SK-MEL-5 (cell line): ENCODE measurements around the gene SLC30A9. TPM values are rescaled to one million over a fixed set of nuclear protein-coding genes. Genes with fewer than 3 reads are reported as not detected.

ENCODE experiments used
- DNase-seq: peaks from one replicate; pipeline ENCODE4 v3.0.0-alpha.2; 2016; ENCODE audit warnings: low read depth, low spot score
- in situ Hi-C: cut with HindIII; loops from 2 replicates; pipeline ENCODE4 v1.10.0; 2016; ENCODE audit warnings: low sequenced_read_pairs, high pct_unique_total_duplicates, low pct_unique_long_range_greater_than_20kb
- total RNA-seq: library from RNA; depleted of rRNA; stranded (reverse); fragments of >200 nt; shearing (Covaris generic); gene quantifications from 2 replicates; pipeline ENCODE4 v1.2.3, GENCODE V29; 2014

The SLC30A9 gene
- total RNA-seq, 1 experiment from 2014 or later: 63.5 TPM

DNA sequence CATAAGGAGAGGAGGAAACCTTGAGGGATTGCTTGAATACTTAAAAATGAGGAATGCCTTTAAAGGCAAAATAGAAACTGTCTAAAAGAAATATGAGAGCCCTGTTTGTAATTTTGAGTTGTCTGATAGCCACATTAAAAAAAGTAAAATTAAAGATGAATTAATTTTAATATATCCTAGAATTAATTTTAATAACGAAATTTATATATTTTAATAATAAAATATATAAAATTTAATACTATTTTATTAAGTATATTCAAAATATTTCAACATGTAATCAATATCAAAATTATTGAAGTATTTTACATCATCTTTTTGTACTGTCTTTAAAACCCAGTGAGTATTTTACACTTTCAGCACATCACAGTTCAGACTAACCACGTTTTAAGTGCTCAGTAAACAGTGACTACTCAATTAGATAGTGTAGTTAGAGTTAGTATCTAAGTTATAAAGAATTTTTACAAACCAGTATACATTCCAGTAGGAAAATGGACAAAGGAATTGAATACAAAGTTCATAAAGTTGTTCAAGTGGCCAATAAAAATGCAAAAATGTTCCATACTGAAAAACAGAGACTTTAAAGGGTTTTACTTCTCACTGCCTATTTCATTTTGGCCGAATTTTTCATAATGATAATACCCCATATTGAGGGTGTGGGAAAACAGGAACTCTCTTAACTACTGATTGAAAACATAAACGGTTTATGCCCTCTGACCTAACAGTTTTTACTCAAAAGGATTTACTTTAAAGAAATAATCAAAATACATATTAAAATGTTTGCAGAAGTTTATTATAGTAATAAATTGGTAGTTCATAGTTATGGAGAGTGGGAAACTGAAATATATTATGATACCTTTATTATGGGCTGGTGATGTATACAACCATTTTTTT, 2.9 kb downstream of the SLC30A9 start:
- DNase-seq: no peak

DNA sequence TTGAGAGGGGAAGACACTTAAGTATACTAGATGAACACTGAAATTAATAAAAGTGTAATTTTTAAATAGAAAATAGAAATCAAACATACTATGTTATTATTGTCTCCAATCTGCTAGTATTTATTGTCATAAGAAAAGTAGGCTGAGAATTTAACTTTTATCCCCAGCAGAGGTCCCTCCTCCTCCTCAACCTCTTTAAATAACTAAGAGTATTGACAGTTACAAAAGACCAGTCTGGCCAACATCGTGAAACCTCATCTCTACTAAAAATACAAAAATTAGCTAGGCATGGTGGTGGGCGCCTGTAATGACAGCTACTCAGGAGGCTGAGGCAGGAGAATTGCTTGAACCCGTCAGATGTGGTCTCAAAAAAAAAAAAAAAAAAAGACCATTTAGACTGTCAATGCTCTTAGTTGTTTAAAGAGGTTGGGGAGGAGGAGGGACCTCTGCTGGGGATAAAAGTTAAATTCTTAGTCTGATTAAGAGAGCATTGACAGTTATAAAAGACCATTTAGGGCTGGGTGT, 4.2 kb downstream of the SLC30A9 start:
- peak; percentile 16 for DNase-seq
- in situ Hi-C loops: no loop called here

More for the DNA sequence above, 2.9 kb downstream of the SLC30A9 start:
- in situ Hi-C loops: no loop called here

DNA sequence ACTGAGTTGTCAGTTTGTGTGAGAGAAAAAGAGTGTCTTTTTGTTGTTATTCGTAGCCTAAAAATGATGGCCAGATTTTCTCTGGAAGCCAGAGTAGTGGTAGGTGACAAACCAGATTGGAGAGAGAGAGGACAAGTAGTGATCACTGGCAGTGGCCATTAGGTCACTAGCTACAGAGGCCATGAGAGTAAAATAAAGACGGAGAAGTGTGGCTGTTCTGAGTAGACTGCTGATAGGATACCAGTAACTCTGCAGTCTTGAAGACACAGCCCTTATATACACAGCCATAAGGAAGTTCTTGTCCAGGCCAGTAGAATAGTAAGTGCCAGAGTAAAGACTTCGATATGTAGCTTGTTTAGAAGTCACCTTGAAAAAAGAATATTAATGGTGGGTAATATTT, 7.7 kb downstream of the SLC30A9 start:
- in situ Hi-C loops: no loop called here
- no peak for DNase-seq

DNA sequence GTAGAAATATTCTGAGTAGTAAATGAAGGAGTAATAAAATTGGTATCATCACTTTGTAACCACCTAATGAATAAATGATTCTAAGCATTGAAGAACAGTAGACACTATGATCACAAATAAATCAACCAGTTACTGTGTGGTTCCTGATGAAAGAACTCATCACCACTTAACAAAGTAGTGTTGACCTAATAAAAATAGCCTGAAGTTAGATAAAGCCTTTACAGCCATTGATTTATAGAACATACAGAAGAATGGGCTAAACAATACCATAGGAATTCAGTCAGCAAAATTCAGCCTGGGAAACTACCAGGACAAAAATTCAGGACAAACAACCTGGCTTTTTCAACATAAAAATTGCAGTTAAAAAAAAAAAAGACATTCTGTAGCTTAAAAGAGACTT, 9.0 kb downstream of the SLC30A9 start:
- no peak for DNase-seq
- in situ Hi-C loops: no loop called here

DNA sequence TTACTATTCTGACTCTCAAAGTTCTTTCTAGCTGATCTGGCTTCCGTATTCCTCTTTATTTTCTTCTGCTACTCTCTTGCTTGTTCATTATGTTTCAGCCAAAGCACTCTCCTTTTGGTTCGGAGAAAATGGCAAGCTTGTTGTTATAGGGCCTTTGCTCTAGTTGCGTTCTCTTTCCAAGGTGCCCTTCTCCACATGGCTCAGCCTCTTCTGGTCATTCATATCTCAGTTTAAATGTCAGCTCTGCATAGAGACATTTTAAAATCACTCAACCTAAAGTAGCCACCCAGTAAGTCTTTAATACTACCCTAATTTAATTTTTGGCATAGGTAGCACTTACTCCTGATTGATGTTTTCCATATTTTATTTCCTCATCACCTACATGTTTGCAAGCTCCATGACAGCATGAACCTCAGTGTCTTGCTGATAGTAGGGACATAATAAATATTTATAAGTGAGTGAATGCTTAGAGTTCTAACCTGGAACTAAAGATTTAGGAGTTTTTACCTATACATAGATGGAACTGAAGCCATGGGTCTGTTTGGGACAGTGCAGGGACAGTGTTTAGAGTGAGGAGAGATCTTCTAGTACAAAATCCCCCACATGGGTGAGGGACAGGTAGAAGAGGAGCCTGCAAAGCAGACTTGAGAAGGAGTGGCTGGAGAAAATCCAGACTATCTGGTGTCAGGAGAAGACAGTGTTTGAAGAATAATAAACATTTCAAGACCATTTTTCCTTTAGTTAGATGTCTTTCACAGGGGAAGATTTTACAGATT, 17.9 kb downstream of the SLC30A9 start:
- in situ Hi-C loops: no loop called here
- no peak for DNase-seq

DNA sequence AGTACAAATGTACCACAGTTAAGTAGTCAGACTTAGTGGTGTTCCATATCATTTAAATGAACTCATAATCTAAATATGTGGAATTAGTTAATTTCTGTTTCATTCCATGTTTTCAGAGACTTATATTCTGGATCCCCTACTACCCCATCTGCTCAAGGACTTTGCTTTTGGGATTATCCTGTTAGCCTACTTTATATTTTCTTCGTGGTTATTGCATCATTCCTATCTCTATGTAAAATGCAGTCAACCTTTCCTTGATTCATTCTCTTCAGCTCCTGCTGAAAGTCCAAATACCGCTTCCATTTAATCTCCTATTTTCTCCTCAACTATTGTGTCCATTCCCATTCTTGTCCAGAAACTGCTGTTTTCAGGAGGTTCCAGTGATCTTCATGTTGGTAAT, 25.1 kb downstream of the SLC30A9 start:
- in situ Hi-C loops: no loop called here
- no peak for DNase-seq

DNA sequence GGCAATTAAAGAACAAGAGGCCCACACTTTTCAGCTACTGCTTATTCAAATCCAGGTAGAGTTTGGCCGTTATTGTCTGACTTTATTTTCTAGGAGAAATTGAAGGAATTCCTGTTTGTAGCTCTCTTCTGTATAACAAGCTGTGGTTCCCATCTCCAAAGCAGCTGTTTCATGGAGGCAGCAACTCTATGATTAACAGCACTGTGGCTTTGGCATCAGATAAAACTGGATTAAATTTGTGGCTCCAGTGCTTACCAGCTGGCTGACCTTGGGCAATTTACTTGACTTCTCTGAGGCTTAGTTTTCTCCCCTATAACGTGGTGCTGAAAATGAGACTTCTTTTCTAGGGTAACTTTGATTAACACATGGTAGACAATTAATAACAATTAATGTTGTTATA, 28.1 kb downstream of the SLC30A9 start:
- in situ Hi-C loops: no loop called here
- DNase-seq: no peak

DNA sequence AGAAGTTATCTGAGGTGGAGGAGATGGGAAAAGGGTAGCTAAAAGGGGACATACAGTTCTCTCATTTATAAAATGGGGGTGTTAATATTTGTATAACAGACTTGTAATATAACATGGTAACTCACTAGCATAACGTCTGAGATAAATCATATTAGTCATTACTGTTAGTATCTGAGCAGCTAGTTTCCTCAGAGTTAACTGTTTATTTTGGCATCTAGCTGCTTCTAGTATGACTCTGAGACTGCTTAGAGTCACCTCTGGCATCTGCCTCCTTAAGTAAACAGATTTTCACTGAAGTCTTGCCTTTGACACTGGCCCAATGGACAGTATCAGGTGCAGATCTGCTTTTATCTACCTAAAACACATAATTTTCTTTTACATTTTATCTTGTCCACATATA, 58.1 kb downstream of the SLC30A9 start:
- no peak for DNase-seq
- in situ Hi-C loops: no loop called here

DNA sequence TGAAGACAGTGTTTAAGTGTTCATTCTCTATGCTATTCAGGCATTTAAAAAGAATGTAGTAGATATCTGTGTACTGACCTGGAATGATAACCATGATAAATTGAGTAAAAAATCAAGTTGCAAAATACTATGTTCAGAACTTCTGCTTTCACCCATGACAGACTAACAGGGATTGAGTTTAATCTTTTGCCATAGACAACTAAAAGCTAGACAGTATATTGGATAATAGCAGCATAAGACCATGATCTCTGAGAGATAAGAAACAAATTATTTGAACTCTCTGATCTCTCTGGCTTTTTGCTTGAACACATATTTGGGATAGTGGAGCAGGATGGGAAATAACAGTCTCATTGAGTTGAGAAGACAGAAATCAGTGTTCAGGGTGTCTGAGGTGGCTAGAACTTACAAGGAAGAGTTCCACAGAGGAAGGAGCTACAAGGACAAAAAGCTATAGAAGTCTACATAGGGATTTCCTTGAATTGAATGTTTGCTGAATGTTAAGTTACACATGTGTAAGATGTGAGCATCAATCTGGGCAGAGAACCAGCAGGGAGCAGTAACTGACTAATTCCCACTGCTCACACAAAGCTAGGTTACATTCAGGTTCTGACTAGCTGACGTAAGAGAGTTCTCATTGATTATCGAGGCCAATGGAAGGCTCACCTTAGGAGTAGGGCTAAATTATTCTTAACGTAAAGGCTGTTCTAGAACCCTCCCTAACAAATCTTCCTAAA, 60.4 kb downstream of the SLC30A9 start:
- in situ Hi-C loops: no loop called here
- no peak for DNase-seq

DNA sequence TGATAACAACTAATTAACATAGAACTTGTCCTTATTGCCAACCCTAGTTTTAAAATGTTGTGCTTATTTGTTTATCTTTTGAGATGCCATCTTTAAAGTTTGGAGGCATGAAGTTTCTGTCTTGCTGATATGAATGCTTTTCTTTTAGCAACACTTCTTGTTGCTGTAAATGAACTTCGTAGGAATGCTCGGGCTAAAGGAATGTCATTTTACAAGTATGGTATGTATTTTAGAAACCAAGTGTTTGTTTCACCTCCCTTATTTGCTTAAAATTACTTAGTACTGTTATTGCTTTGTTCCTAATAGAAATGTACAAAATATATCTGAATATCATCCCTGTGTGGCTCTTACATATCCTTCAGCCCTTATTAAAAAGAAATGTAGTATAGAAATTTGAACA, 76.1 kb downstream of the SLC30A9 start:
- DNase-seq: no peak
- in situ Hi-C loops: no loop called here

DNA sequence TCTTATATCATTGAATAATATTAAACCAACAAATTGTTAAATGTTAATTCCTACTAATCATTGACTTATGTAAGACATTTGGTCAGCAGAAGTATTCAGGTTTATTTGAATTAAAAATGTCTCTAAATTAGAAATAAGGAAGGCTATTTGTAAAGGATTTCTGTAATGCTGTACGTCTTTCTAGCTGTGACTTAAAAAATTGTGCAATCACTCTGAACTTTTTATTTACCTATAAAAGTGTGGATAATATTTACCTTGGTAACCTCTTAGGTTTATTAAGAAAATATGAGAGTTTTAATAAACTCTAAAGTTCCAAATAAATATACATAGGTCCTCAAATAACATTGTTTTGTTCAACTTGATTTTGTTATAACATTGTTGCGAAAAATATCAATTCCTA, 76.9 kb downstream of the SLC30A9 start:
- no peak for DNase-seq
- in situ Hi-C loops: no loop called here

DNA sequence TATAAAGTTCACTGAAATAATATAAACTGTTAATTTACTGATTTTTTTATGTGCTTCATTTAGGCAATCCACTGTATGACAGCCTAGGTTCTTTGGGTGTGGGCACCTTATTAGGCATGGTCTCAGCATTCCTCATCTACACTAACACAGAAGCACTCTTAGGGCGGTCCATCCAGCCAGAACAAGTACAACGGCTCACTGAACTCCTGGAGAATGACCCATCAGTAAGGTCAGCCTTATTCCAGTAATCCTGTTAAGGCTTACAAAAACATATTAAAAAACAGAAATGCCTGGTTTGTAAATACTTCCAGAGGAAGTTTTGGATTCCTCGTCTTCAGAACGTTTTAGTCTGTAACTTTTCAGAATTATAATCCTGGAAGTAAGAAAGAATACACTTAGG, 80.1 kb downstream of the SLC30A9 start:
- no peak for DNase-seq
- in situ Hi-C loops: no loop called here

DNA sequence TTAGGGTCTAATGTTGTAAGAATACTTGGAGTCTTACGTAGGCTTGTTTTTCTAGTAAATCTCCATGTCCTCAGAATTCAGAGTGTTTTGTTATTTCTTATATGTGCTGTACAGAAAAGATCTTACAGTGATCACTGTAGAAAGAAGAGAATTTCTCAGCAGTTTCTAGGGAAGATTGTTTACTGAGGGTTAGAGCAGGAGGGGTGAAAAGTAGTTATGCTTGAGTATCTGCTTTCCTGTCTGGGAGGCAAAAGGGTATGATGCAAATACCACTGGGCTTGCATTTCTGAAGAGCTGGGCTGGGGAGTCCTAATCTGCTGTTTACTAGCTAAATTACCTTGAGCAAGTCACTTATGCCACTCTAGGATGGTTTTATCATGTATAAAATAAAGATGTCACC, 84.0 kb downstream of the SLC30A9 start:
- in situ Hi-C loops: no loop called here
- no peak for DNase-seq

DNA sequence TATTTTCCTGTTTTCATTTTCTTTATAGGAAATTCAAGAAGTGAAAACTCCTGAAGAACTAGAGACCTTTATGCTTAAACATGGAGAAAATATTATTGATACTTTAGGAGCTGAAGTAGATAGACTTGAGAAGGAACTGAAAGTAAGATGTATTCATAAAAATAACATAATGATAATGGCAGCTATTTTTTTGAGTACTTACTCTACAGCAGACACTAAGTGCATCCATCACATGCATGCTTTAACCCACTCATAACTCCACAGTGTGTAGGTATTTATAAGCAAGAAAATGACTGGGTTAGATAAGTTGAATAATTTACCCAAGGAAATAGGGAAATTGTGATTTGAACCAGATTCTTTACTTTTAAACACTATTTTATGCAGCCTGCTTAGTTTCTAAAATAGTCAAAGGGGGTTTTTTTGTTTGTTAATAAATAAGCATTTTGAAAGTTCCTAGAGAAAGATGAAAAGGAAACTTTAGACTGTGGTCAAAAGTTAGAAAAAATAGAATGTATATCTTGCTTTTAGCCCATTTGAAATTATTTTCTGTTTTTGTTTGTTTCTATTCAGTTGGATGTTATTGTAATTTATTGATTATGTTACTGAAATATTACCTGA, 88.0 kb downstream of the SLC30A9 start:
- in situ Hi-C loops: no loop called here
- DNase-seq: no peak

DNA sequence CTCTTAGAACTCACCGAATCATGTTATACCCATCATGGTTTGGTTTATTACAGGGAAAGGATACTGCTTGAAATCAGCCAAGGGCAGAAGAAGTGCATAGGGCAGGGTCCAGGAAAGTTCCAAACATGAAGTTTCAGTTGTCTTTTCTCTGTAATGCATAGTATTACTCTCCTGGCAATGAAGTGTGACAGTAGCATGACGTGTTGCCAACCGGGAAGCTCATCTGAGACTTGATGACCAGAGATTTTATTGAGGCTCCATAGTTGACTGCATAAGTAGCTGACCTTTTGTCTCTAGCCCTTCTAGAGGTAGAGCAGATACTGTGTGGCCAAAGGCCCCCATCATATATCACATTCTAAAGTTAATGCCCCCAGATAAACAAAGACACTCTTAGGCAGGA, 90.0 kb downstream of the SLC30A9 start:
- no peak for DNase-seq
- in situ Hi-C loops: no loop called here

DNA sequence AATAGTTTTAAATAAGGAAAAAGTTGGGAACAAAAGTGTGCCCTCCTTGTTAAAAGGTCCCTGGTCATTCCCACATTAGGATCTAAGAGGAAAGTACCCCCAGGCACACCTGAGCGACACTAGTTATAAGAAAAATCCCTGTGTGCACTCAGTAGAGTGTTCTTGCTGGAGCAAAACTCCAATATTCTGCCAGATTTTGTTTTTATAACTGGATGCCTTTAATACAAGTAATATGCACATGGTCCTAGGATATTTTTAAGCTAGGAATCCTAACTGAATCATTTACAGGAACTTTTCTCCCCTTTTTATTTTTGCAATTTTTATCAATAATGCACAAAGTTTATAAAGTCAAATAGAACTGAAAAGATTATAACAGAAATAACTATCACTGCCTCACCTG, 93.5 kb downstream of the SLC30A9 start:
- in situ Hi-C loops: no loop called here
- DNase-seq: no peak

DNA sequence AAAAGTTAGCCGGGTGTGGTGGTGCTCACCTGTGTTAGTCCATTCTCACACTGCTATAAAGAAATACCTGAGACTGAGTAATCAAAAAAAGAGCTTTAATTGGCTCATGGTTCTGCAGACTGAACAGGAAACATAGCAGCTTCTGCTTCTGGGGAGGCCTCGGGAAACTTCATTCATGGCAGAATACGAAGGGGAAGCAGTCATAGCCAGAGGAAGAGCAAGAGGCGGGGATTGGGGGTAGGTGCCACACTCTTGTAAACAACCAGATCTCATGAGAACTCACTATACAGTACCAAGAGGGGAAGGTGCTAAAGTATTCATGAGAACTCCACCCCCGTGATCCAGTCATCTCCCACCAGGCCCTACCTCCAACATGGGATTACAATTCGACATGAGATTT, 98.1 kb downstream of the SLC30A9 start:
- no peak for DNase-seq
- in situ Hi-C loops: no loop called here
